Motor neuron (in vitro differentiated cells): Measurements from ENCODE around the gene TMEM200A. TPM values are rescaled to one million over a fixed set of nuclear protein-coding genes. Genes with fewer than 3 reads are reported as not detected.

Experiments
- ATAC-seq, 8 experiments: fragments of 200-7000 bp; cut with Tn5 transposase; replicated peaks in 6 of 8; 2 replicates each; pipeline ENCODE4 v1.8.0; 2021; ENCODE audit warnings: mild to moderate bottlenecking in 8 of 8, moderate library complexity in 8 of 8
- H3K27ac ChIP-seq, 2 donors: fragments of 250-450 bp; sonication (Bioruptor Pico); 2 replicates each; pipeline ENCODE4 v1.9.0; 2021; ENCODE audit warnings: antibody characterized with exemption in 2 of 2, mild to moderate bottlenecking in 2 of 2, moderate library complexity in 1 of 2
- H3K4me1 ChIP-seq, 2 donors: fragments of 250-450 bp; sonication (Bioruptor Pico); replicated peaks in 1 of 2; 2 replicates each; pipeline ENCODE4 v1.6.1; 2021; ENCODE audit warnings: antibody characterized with exemption in 2 of 2, mild to moderate bottlenecking in 2 of 2, moderate library complexity in 1 of 2
- H3K4me3 ChIP-seq, 5 donors: fragments of 250-450 bp; sonication (Bioruptor Pico); 2 replicates each; pipeline ENCODE4 v1.9.0; 2021; ENCODE audit warnings: antibody characterized with exemption in 5 of 5, mild to moderate bottlenecking in 5 of 5, moderate library complexity in 4 of 5
- WGBS, 10 experiments: fragments of 450-650 bp; shearing (Covaris generic); methylation state at CpG; one replicate each; pipeline ENCODE4 v1.0.0; 2022; 5-methylcytosine and 5-hydroxymethylcytosine counted together
- in situ Hi-C, 9 experiments: fragments of 400-800 bp; cut with MboI; loops; one replicate each; pipeline ENCODE4 v1.15.0; 2021; ENCODE audit warnings: low sequenced_read_pairs in 9 of 9, low pct_unique_long_range_greater_than_20kb in 2 of 9; ENCODE audit not compliant: unreplicated experiment in 9 of 9
- total RNA-seq, 8 experiments: library from RNA; unstranded; fragments of 300-600 nt; gene quantifications; 2 replicates each; pipeline versions ENCODE4 v1.2.3 to v1.2.4, GENCODE V29; 2022

Gene TMEM200A
- total RNA-seq, 8 experiments from 2014 or later: 0.59 to 31.7 (median 8.7) TPM; not detected in 1

DNA sequence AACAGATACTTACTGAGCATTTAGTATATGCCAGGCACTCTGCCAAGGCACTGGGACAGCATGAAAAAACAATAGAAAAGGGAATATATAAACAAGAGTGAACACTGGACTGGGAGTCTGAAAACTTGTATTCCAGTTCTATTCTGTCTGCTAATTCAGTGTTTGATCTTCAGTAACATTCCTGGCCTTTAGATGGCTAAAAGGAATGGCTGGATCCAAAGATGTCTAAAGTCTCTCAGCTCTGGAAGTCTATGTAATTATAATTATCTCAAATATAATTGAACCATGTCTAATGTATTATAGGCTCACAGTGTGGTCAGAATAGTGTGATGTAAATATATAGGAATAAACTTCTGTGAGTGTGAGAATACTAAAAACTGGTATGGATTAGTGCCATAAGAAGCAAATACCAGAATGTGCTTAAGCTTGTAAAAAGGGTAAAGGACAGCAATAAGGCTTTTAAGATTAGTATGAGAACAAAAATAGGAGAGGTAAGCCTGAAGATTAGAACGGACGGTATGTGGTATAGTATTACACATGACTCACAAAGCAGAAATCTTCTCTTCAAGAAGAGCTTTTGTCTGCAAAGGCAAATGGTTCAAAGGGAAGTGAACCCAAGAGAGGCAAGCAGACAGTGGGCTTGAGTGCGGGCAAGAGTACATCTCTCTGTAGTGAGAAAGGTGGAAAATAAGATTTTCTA is 68.5 kb downstream of the TMEM200A start:
- H3K4me3 ChIP-seq: no peak overlapping the region
- 37 to 100% (median 87%) methylated on average over 1 to 3 of the region's 3 CpGs for WGBS, 10 experiments
- ATAC-seq: no peak
- H3K27ac ChIP-seq: no peak overlapping the region
- in situ Hi-C loops: no loop called here
- no peaks in the 10 kb centered on the region for H3K4me1 ChIP-seq

DNA sequence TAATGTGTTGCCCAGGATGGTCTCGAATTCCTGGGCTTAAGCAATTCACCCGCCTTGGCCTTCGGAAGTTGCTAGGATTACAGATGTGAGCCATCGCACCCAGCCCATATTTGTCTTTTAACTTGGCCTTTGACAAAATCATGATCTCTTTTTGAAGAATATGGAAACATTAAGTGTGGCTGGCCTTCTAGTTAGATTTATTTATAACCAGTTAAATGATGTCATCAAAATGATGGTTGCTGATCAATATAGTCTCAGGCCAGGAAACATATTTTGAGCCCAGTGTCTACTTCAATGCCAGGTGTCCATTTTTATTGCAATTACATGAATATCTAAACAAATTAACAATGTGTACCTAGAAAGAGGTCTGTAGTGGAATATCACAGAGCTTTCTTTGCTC is 69.4 kb downstream of the TMEM200A start:
- ATAC-seq: no peak
- Histone ChIP-seq H3K4me3 (no peak overlapping the region), H3K27ac (no peak overlapping the region), H3K4me1 (no peaks in the 10 kb centered on the region)
- in situ Hi-C loops: no loop called here
- 80 to 100% (median 93%) methylated on average over 1 to 4 of the region's 4 CpGs; no CpG with 5 or more reads in 1 of the 10 experiments for WGBS, 10 experiments

DNA sequence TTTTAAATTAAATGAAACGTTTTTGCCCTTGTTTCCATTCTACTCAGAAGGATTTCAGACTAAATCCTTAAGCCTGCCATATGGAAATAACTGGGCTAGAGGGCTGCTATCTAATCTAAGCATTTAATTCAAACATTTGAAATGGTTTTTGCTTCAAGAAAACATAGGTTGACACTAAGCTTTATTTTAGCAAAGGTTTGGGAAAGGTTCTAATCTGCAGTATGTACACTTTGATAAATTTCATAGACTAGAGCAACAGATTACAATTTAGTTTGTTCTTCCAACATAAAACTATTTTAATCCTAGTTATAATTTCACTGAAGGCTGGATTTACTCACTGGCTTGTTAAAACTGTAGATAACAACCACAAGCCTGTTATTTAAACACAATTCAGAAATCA is 72.1 kb downstream of the TMEM200A start:
- Histone ChIP-seq H3K27ac (no peak overlapping the region), H3K4me1 (no peaks in the 10 kb centered on the region), H3K4me3 (no peak overlapping the region)
- in situ Hi-C loops: no loop called here
- 0 to 36% (median 17%) methylated on average over 1 of the region's 1 CpG; no CpG with 5 or more reads in 1 of the 10 experiments for WGBS, 10 experiments
- ATAC-seq: no peak

DNA sequence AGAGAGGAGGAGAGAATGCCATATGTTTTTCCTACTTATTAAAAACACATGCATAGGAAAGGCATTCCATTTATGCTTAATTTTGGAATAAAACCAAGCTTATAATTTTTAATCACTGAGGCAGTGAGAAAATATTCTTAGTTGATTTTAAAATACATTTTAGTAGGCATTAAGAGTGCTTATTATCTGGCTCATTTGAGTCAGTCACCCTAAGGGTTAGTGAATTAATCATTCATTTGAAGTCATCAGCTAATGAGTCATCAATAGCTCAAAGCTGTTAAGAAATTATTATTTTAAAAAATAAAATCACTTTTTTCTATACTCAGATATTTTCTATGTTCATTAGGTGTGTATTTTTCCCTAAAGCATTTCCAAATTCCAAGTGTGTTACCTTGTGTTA is 81.6 kb downstream of the TMEM200A start:
- Histone ChIP-seq H3K4me3 (no peak overlapping the region), H3K4me1 (no peaks in the 10 kb centered on the region), H3K27ac (no peak overlapping the region)
- ATAC-seq: peak in 1 of 8 experiments; percentile 22
- in situ Hi-C loops: no loop called here

DNA sequence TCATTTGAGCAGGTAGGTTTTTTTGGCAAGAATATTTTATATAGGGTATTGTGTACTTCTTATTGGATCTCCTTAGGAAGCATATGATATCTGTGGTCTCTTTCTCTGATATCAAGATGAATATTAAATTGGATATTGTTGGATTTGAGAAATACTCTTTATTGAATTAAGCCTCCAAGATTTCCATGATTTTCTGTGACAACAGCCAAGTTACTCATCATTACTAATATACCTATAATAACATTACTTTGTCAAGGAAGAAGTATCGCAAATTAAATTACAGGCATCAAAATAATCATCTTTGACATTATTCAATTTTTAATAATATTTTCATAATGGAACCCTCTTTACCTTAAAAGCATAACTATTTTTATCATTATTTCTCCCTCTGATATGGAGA is 86.5 kb downstream of the TMEM200A start:
- Histone ChIP-seq H3K4me3 (no peak overlapping the region), H3K4me1 (peaks cover 0 to 7% of the 10 kb centered on the region in 2 donors), H3K27ac (no peak overlapping the region)
- ATAC-seq: no peak
- 88 to 100% (median 100%) methylated on average over 1 of the region's 1 CpG; no CpG with 5 or more reads in 1 of the 10 experiments for WGBS, 10 experiments
- in situ Hi-C loops: no loop called here

DNA sequence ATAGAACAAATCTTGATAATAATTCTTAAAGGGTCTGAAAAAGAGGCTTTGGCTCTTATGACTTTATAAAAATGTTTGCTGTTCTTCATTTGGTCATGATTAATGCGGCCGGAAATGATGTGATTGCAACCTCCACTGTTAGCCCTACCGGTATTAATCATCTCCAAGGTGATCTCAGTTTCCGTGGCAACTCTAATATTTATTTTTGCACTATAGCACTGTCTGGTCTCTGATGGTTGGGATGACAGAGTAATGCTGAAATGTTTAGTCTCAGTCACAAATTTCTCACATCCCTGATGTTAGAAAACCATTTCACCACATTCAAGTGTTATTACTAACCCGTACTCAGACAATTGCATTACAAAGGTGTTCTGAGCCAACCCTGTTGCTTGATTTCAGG is 87.4 kb downstream of the TMEM200A start:
- peak in 5 of 8 experiments; percentile 84 to 99 (median 91) for ATAC-seq
- no peak overlapping the region for H3K27ac ChIP-seq
- in situ Hi-C loops: no loop called here

DNA sequence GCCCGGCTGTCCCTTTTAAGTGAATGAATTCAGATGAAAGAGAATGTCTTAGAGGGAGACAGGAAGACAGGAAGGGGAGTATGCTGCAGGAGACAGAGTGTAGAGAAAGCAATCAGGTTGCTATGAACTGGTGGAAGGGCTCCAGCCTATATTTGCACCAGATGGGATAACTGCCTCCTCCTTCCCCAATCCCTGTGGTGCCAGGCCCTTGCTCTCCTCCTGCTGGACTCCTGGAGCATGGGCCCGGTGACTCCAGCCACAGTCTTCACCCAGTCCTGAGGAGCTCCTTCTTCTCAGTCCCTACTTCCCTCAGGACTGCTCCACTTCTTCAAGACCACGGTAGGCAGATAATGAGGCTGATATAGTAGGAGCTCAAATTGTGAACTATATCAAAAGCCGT is 91.8 kb downstream of the TMEM200A start:
- in situ Hi-C loops: no loop called here
- no peak overlapping the region for H3K4me3 ChIP-seq
- no peak overlapping the region for H3K27ac ChIP-seq
- WGBS, 10 experiments: 78 to 100% (median 85%) methylated on average over 1 to 4 of the region's 4 CpGs; no CpG with 5 or more reads in 4 of the 10 experiments
- no peak for ATAC-seq
- peaks cover 0 to 7% of the 10 kb centered on the region in 2 donors for H3K4me1 ChIP-seq

More for the DNA sequence above, 87.4 kb downstream of the TMEM200A start:
- Histone ChIP-seq H3K4me3 (no peak overlapping the region), H3K4me1 (peaks cover 0 to 7% of the 10 kb centered on the region in 2 donors)
- WGBS, 10 experiments: 36 to 100% (median 85%) methylated on average over 1 to 5 of the region's 5 CpGs; no CpG with 5 or more reads in 3 of the 10 experiments

DNA sequence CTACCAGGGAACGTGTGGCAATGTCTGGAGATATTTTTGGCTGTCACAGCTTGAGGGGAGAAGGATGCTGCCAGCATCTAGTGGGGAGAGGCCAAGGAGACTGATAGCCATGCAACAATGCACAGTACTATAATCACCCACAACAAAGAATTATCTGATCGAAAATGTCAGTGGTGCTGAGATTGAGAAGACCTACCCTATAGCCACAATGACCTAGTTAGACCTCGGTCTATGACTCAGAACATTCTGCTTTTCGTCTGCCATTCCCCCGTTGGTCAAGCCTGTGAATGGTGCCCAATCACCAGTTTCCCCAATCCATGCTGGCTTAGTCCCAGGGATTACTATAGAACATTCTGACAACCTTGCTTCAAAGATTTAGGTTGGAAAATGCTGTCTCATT is 93.5 kb downstream of the TMEM200A start:
- in situ Hi-C loops: no loop called here
- WGBS, 10 experiments: 51 to 100% (median 72%) methylated on average over 1 to 4 of the region's 5 CpGs; no CpG with 5 or more reads in 2 of the 10 experiments
- Histone ChIP-seq H3K27ac (no peak overlapping the region), H3K4me3 (no peak overlapping the region), H3K4me1 (no peaks in the 10 kb centered on the region)
- ATAC-seq: no peak

DNA sequence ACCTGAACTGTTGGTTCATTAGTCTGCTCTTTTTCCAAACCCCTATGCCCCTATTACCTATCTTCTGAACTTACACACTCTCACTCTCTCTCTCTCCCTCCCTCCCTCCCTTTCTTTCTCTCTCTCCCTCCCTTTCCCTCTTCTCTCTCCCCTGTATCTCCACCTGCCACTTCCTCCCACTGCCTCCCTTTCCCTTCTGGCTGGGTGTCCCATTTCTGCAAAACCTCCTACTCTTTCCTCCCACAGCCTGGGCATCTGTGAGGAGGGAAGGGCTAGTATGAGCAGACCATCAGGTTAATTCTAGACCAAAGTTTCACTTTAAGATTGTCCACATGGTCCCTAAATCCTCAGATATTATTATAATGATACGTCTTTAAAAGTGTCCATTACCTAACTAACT is 95.1 kb downstream of the TMEM200A start:
- in situ Hi-C loops: no loop called here
- no peak for ATAC-seq
- WGBS, 10 experiments: 50 to 90% (median 71%) methylated on average over 1 of the region's 1 CpG; no CpG with 5 or more reads in 3 of the 10 experiments
- Histone ChIP-seq H3K27ac (no peak overlapping the region), H3K4me3 (no peak overlapping the region), H3K4me1 (no peaks in the 10 kb centered on the region)

DNA sequence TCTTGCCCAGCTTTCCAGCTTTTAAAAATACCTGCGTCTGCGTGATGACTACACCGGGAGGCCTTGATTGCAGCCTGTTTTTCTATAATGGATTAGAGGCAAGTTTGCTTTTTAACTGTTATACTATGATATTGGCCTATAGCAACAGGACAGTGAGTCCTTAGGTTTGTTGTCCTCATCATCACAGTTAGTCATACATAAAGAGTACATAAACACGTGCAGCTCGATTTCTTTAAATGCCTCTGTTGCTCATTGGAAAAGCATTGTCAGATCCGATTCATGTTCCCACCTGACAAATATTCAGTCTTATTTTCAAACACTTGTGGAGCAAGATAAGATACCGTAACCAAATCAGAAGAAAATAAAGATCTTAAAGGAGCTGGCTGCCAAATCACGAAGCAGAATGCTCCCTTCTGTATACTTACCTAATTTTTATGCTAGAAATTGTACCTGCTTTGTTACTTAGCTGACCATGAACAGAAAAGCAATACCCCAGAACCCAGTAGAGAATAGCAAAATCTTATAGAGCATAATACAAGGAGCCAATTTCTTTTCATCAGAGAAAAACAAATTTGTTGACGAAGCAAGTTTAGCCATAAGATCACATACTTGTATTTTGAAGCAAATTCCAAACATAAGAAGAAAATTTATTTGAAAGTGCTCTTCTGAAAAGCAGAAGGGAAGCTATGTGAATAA is 100.4 kb downstream of the TMEM200A start:
- Histone ChIP-seq H3K4me3 (no peak overlapping the region), H3K4me1 (peaks cover 17 to 18% of the 10 kb centered on the region in 2 donors), H3K27ac (no peak overlapping the region)
- in situ Hi-C loops: no loop called here
- ATAC-seq: no peak
- 57 to 91% (median 82%) methylated on average over 4 to 9 of the region's 9 CpGs for WGBS, 10 experiments

DNA sequence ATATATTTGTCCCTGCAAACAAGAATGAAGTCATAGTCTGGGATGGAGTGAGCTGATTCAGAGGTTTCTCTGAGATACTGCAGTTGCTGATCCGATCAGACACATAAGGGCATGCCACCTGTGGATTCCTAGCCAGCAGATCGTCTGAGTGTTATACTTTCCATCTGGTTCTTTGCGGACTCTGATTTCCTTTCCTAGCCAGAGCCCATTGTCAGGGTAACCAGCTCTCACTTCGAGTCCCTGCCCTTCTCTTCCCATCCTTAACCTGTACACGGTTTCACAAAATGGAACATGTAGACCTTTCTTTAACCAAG is 100.9 kb downstream of the TMEM200A start:
- ATAC-seq: peak in 2 of 8 experiments; percentile 52 to 65
- no peak overlapping the region for H3K4me3 ChIP-seq
- WGBS, 10 experiments: 50 to 74% (median 53%) methylated on average over 2 to 5 of the region's 5 CpGs; no CpG with 5 or more reads in 3 of the 10 experiments
- in situ Hi-C loops: no loop called here
- H3K27ac ChIP-seq: peak overlapping the region in 1 of 2 donors; percentile 7
- H3K4me1 ChIP-seq: peaks cover 17 to 18% of the 10 kb centered on the region in 2 donors

DNA sequence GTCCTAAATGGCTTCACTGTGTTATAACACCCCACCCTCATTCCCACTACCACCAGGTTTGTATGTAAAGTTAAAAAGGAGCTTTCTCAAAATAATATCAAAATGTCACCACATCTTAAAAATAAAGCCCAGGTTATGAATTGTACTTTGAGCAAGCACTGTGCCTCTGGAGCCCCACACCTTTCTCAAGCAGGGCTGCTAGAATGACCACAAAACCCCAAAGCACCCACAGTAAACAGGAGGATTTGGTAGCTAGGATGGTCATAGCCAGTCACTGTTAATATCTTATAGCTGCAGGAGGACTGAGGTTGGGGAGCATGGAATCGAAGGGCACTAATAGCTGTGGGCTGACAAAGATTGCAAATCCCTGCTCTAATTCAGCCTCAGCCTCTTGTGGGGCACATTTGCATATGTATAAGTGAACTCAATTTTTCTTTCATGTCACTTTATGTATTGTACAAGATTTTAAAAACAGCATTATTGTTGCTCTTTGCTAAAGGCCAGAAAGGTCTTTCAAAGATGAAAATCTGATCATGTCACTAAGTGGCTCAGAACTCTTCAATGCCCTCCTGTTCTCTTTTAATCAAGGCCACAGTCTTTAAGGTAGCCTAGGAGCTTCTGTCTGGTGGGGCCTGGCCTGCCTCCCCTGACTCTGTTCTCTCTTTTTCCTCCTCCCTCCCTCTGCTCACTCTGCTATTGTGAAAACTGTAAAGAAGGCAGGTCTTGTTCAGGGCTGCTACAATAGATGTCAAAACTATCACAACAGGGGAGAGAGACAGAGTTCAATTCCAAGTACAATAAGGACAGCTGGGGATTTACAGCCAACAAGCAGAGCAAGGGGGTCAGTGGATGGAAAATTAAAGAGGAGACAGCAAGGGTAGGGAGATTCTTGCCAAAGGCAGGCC is 101.6 kb downstream of the TMEM200A start:
- Histone ChIP-seq H3K4me1 (peaks cover 17 to 18% of the 10 kb centered on the region in 2 donors), H3K4me3 (no peak overlapping the region), H3K27ac (peak overlapping the region in 1 of 2 donors; percentile 7)
- in situ Hi-C loops: no loop called here
- peak in 7 of 8 experiments; percentile 20 to 95 (median 86) for ATAC-seq
- WGBS, 10 experiments: 40 to 80% (median 67%) methylated on average over 1 of the region's 1 CpG; no CpG with 5 or more reads in 7 of the 10 experiments

DNA sequence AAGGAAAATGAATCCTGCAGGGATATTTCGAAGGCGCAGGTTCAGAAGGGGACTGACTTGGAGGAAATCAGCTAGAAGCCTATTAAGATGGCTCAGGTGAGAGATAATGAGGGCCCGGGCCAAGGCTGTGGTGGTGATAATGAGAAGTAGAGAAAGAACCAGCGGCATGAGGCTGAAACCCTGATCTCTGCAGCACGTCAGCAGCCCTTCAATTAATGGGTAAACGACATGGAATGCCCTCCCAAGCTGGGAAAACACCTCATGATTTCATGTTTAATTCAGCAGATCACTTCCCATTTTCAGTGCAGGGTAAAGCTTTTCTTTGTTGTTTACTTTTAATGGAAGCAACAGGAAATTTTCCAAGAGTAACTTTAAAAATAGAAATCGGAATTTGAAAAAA is 104.9 kb downstream of the TMEM200A start:
- no peak for ATAC-seq
- H3K4me3 ChIP-seq: no peak overlapping the region
- H3K27ac ChIP-seq: no peak overlapping the region
- peaks cover 17 to 18% of the 10 kb centered on the region in 2 donors for H3K4me1 ChIP-seq
- in situ Hi-C loops: no loop called here
- WGBS, 10 experiments: 49 to 100% (median 80%) methylated on average over 1 to 7 of the region's 7 CpGs; no CpG with 5 or more reads in 1 of the 10 experiments
